ENCODE results near the gene ATP6V0E1.
A peak's percentile ranks its signal among the peaks of the same experiment; 100 is the strongest.
"Not testable (repeated sequence)": the region's sequence is repeated elsewhere in the genome, so short reads cannot be mapped to it uniquely, and the experiment has no call there.

Gene ATP6V0E1

DNA sequence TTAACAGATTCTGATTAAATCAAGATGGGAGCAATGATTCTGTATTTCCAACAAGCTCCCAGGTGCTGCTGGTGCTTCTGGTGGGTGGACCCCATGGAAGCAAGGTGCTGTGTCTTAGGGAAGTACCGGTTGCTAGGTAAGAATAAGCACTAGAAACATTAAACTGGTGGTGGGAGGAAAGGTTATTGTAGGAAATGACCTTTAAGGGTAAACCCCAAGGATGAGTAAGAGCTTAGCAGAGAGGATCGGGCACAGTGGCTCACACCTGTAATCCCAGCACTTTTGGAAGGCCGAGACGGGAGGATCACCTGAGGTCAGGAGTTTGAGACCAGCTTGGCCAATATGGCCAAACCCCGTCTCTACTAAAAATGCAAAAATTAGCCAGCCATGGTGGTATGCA is 56.4 kb downstream of the ATP6V0E1 start:
- TF ChIP-seq, protein P1, sequence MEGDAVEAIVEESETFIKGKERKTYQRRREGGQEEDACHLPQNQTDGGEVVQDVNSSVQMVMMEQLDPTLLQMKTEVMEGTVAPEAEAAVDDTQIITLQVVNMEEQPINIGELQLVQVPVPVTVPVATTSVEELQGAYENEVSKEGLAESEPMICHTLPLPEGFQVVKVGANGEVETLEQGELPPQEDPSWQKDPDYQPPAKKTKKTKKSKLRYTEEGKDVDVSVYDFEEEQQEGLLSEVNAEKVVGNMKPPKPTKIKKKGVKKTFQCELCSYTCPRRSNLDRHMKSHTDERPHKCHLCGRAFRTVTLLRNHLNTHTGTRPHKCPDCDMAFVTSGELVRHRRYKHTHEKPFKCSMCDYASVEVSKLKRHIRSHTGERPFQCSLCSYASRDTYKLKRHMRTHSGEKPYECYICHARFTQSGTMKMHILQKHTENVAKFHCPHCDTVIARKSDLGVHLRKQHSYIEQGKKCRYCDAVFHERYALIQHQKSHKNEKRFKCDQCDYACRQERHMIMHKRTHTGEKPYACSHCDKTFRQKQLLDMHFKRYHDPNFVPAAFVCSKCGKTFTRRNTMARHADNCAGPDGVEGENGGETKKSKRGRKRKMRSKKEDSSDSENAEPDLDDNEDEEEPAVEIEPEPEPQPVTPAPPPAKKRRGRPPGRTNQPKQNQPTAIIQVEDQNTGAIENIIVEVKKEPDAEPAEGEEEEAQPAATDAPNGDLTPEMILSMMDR (IDR thresholded peaks at IDR 0.05; ENCODE audit: control insufficient read depth, extremely low read depth, insufficient read depth): no peak
- no peak for DNase-seq (ENCODE audit: low read depth)
- no peak overlapping the region for H3K4me3 ChIP-seq (ENCODE audit: low read depth, low read length)

DNA sequence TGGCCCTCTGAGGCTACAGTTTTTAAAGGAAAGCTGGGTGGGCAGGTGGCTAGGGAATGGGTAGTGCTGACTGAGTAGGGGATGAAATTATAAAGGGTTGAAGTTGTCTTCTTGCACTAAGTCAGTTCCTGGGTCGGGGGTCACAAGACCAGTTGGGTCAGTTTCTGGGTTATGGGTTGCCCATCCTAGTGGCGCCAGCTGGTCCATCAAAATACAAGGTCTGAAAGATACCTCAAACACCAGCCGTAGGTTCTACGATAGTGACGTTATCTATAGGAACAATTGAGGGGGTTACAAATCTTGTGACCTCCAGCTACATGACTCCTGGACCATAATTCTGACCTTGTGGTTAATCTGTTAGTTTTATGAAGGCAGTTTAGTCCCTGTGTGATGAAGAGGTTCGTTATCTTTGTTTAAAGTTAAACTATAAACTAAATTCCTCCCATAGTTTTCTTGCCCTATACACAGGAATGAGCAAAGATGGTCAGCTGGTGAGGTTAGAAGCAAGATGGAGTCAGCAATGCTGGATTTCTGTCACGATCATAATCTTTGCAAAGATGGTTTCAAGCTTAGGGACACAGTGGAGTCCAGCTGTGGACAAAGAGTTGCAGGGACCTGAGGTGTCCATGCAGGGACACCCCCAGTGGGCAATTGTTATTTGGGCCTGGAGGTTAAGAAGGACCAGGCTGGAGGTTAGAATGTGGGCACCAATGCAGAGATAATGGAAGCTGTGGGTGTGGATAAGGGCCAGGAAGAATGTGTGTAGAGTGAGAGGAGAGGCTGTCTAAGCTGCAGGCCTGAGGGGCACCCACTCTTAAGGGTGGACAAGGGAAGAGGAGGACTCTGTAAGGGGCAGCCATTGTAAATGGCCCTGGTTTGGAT is 58.6 kb downstream of the ATP6V0E1 start:
- no peak for DNase-seq (ENCODE audit: low read depth)
- H3K4me3 ChIP-seq (ENCODE audit: low read depth, low read length): no peak overlapping the region
- TF ChIP-seq, protein P1 (IDR thresholded peaks at IDR 0.05; ENCODE audit: control insufficient read depth, extremely low read depth, insufficient read depth): no peak

GRCh38 chr5:173042763-173043107 is 59.2 kb downstream of the ATP6V0E1 start:
- no peak overlapping the region for H3K4me3 ChIP-seq (ENCODE audit: low read depth, low read length)
- TF ChIP-seq, protein P1 (IDR thresholded peaks at IDR 0.05; ENCODE audit: control insufficient read depth, extremely low read depth, insufficient read depth): no peak

GRCh38 chr5:173045474-173045873 is 61.9 kb downstream of the ATP6V0E1 start:
- TF ChIP-seq, protein P1 (IDR thresholded peaks at IDR 0.05; ENCODE audit: control insufficient read depth, extremely low read depth, insufficient read depth): no peak
- no peak for DNase-seq (ENCODE audit: low read depth)
- H3K4me3 ChIP-seq (ENCODE audit: low read depth, low read length): no peak overlapping the region

More at GRCh38 chr5:173042763-173043107, 59.2 kb downstream of the ATP6V0E1 start:
- DNase-seq (ENCODE audit: low read depth): peak; percentile 72

- not testable (repeated sequence) for DNase-seq (ENCODE audit: low read depth); H3K4me3 ChIP-seq (ENCODE audit: low read depth, low read length)
Measured at GRCh38 chr5:173047096-173047837, 63.7 kb downstream of the ATP6V0E1 start.

- H3K4me3 ChIP-seq (ENCODE audit: low read depth, low read length): no peak overlapping the region
- DNase-seq (ENCODE audit: low read depth): no peak
- TF ChIP-seq, protein P1 (IDR thresholded peaks at IDR 0.05; ENCODE audit: control insufficient read depth, extremely low read depth, insufficient read depth): no peak
Measured at GRCh38 chr5:173047838-173048105, 64.2 kb downstream of the ATP6V0E1 start.

GRCh38 chr5:173050791-173051190 is 67.2 kb downstream of the ATP6V0E1 start:
- DNase-seq (ENCODE audit: low read depth): no peak
- TF ChIP-seq, protein P1 (IDR thresholded peaks at IDR 0.05; ENCODE audit: control insufficient read depth, extremely low read depth, insufficient read depth): no peak
- H3K4me3 ChIP-seq (ENCODE audit: low read depth, low read length): no peak overlapping the region

All from LNCaP clone FGC (cell line).